Smooth muscle cell of the umbilical artery (primary cell): ENCODE data around the gene MLN. TPM values are rescaled to one million over a fixed set of nuclear protein-coding genes. Genes with fewer than 3 reads are reported as not detected.

Experiments used
- total RNA-seq: library from RNA; depleted of rRNA; stranded (reverse); fragments of >200 nt; gene quantifications from 2 replicates; pipeline ENCODE4 v1.2.3, GENCODE V29; 2014

The MLN gene, protein sequence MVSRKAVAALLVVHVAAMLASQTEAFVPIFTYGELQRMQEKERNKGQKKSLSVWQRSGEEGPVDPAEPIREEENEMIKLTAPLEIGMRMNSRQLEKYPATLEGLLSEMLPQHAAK
- total RNA-seq, result not detected in 2 replicates

GRCh38 chr6:33803571-33804053 lies at the start of gene MLN:
Gene MLN, minus strand, starts transcription at chr6:33804003. Its CDS starts 2,840 bp downstream, at chr6:33801163.

DNA sequence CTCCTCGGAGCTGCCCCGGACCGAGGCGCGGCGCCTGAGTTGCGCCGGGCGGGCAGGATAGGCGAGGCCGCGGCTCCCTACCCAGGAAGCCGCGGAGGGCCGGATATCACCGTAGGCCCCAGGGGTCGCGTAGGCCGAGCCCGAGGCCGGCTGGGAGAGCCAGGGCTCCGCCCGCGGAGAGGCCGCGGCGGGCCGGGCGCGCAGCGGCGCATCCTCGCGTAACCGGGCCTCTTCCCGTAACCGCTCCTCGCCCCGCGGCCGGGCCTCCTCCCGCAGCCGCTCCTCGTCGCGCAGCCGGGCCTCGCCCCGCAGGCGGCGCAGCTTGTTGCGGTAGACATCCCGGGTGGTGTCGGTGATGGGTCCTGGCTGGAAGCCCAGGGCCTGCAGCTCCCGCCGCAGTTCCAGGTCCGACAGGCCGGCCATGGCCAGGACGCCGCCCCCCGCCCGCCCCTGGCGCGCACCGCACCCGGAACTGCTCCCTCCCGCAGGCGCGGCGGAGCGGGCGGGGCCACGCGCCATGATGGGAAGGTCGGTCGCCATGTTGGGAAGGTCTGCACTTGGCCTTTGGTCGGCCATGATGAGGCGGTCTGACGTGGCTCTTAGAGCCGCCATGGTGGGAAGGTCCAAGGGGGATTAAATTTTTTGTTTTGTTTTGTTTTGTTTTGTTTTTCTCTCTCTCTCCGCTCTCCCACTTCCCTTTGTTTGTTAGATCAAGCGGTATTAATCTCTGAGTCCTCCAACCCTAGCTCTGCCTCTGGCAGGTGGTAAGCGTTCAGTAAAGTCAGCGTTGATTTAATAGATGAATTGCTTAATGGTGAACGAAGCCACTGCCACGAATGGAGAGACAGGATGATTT lies 14.9 kb downstream of the MLN start, which contains the start of gene LEMD2:
Gene LEMD2 (minus strand): TSS at position 437 of the 856 bp plus-strand sequence. CDS start 14 bp downstream, at position 423.

GRCh38 chr6:33746651-33747100 lies 57.1 kb downstream of the MLN start, which contains the start of gene IP6K3:
Gene IP6K3, minus strand, starts transcription at chr6:33746905. Its CDS starts 11,429 bp downstream, at chr6:33735476.

Other genes with a start within 250 kb of the MLN start
- gene BAK1, start 223.7 kb downstream of the MLN start, total RNA-seq, result 14.8 and 19.7 TPM in 2 replicates
- gene ITPR3, start 182.7 kb downstream of the MLN start, total RNA-seq, result 13.1 and 36.3 TPM in 2 replicates
- 12.0 and 27.3 TPM in 2 replicates for gene UQCC2, start 92.3 kb downstream of the MLN start, total RNA-seq
- gene IP6K3, start 57.1 kb downstream of the MLN start, total RNA-seq, result 1.1 and 5.9 TPM in 2 replicates
- gene LEMD2, start 14.9 kb downstream of the MLN start, total RNA-seq, result 54.9 and 58.3 TPM in 2 replicates